Measurements from ENCODE around the gene SEC23B. TPM values are rescaled to one million over a fixed set of nuclear protein-coding genes. Genes with fewer than 3 reads are reported as not detected.

Gene SEC23B
- total RNA-seq, 1 donor from 2014 or later = 50.8 TPM

- Mint-ChIP-seq H3K4me3 (peak overlapping the region; percentile 89), H3K27ac (peak overlapping the region; percentile 72), H3K27me3 (peaks cover 6% of the 10 kb centered on the region), H3K9me3 (no peaks in the 10 kb centered on the region), H3K4me1 (ENCODE audit: unreplicated experiment) (peaks cover 5% of the 10 kb centered on the region), H3K36me3 (peaks cover 4% of the 10 kb centered on the region)
- no peak for DNase-seq (ENCODE audit: extremely low spot score, unreplicated experiment)
- no peak for TF ChIP-seq CTCF (conservative IDR thresholded peaks at IDR 0.05)
Observed at GRCh38 chr20:18588574-18588933, 80.8 kb downstream of the SEC23B start.

GRCh38 chr20:18589941-18590674 is 82.4 kb downstream of the SEC23B start:
- Mint-ChIP-seq H3K9me3 (no peaks in the 10 kb centered on the region), H3K27me3 (no peaks in the 10 kb centered on the region), H3K4me1 (ENCODE audit: unreplicated experiment) (peaks cover 5% of the 10 kb centered on the region), H3K36me3 (peaks cover 7% of the 10 kb centered on the region), H3K4me3 (peak overlapping the region; percentile 89), H3K27ac (no peak overlapping the region)
- no peak for DNase-seq (ENCODE audit: extremely low spot score, unreplicated experiment)
- TF ChIP-seq CTCF (conservative IDR thresholded peaks at IDR 0.05) = no peak

- Mint-ChIP-seq H3K36me3 (peaks cover 19% of the 10 kb centered on the region), H3K27me3 (no peaks in the 10 kb centered on the region), H3K4me1 (ENCODE audit: unreplicated experiment) (no peaks in the 10 kb centered on the region), H3K27ac (no peak overlapping the region), H3K4me3 (no peak overlapping the region), H3K9me3 (no peaks in the 10 kb centered on the region)
- DNase-seq (ENCODE audit: extremely low spot score, unreplicated experiment) = no peak
- TF ChIP-seq CTCF (conservative IDR thresholded peaks at IDR 0.05) = no peak
Observed at GRCh38 chr20:18596270-18596669, 88.5 kb downstream of the SEC23B start.

- Mint-ChIP-seq H3K27ac (no peak overlapping the region), H3K4me3 (no peak overlapping the region), H3K9me3 (no peaks in the 10 kb centered on the region), H3K36me3 (no peaks in the 10 kb centered on the region), H3K4me1 (ENCODE audit: unreplicated experiment) (no peaks in the 10 kb centered on the region), H3K27me3 (no peaks in the 10 kb centered on the region)
- TF ChIP-seq CTCF (conservative IDR thresholded peaks at IDR 0.05) = no peak
- DNase-seq (ENCODE audit: extremely low spot score, unreplicated experiment) = no peak
Observed at GRCh38 chr20:18609741-18610140, 102.0 kb downstream of the SEC23B start.

Small RNA genes lying within 50 kb of the gene (microRNA-seq; reads per million reads assigned to microRNA genes)
- gene MIR3192 = not detected

Other genes with a start within 250 kb of the SEC23B start
- gene ZNF133, start 219.4 kb upstream of the SEC23B start, total RNA-seq (ENCODE audit: low replicate concordance) = 14.1 and 19.8 TPM in 2 replicates
- gene DZANK1, start 40.9 kb upstream of the SEC23B start, total RNA-seq (ENCODE audit: low replicate concordance) = 3.3 and 6.5 TPM in 2 replicates
- 8.5 and 10.7 TPM in 2 replicates for gene POLR3F, start 40.5 kb upstream of the SEC23B start, total RNA-seq (ENCODE audit: low replicate concordance)
- 14.0 and 20.7 TPM in 2 replicates for gene RBBP9, start 10.7 kb upstream of the SEC23B start, total RNA-seq (ENCODE audit: low replicate concordance)
- 61.6 and 66.4 TPM in 2 replicates for gene SMIM26, start 59.5 kb downstream of the SEC23B start, total RNA-seq (ENCODE audit: low replicate concordance)
- 20.9 and 29.8 TPM in 2 replicates for gene DTD1, start 80.1 kb downstream of the SEC23B start, total RNA-seq (ENCODE audit: low replicate concordance)